Calu3 (cell line): ENCODE measurements around the gene PDGFA. TPM values are rescaled to one million over a fixed set of nuclear protein-coding genes. Genes with fewer than 3 reads are reported as not detected.

Experiments
- BruUV-seq: library from RNA; stranded (reverse); fragments of 400-500 nt; replicated peaks from 2 replicates; lab custom pipeline; 2021; lab: Mats Ljungman, UMichigan
- CTCF ChIA-PET: fragments of 300-600 bp; sonication (Branson Sonifier 250); formaldehyde crosslinking; loops from one replicate; lab custom pipeline; 2022; ENCODE audit warnings: antibody characterized with exemption; lab: Charles Lee
- DNase-seq: peaks from one replicate; pipeline ENCODE4 v3.0.0; 2022
- H3K27ac Mint-ChIP-seq: one replicate; pipeline ENCODE4 v1.8.0; 2022; ENCODE audit warnings: mixed read lengths; ENCODE audit not compliant: unreplicated experiment
- H3K27me3 Mint-ChIP-seq: one replicate; pipeline ENCODE4 v1.8.0; 2022; ENCODE audit warnings: mixed read lengths; ENCODE audit not compliant: unreplicated experiment
- H3K36me3 Mint-ChIP-seq: one replicate; pipeline ENCODE4 v1.8.0; 2022; ENCODE audit warnings: mild to moderate bottlenecking, moderate library complexity, mixed read lengths; ENCODE audit not compliant: insufficient read depth, unreplicated experiment
- H3K4me1 Mint-ChIP-seq: one replicate; pipeline ENCODE4 v1.8.0; 2022; ENCODE audit warnings: mild to moderate bottlenecking, low read depth, mixed read lengths; ENCODE audit not compliant: unreplicated experiment
- H3K4me3 Mint-ChIP-seq: one replicate; pipeline ENCODE4 v1.8.0; 2022; ENCODE audit warnings: mild to moderate bottlenecking, low read depth, moderate library complexity, mixed read lengths; ENCODE audit not compliant: unreplicated experiment
- H3K9me3 Mint-ChIP-seq: one replicate; pipeline ENCODE4 v1.8.0; 2022; ENCODE audit warnings: low read depth, mixed read lengths; ENCODE audit not compliant: unreplicated experiment
- CTCF ChIP-seq: fragments of 200-600 bp; IDR thresholded peaks from one replicate; pipeline ENCODE4 v1.8.0; 2022; ENCODE audit warnings: antibody characterized with exemption; ENCODE audit not compliant: unreplicated experiment
- intact Hi-C: fragments of 100-400 bp; cut with micrococcal nuclease; formaldehyde crosslinking; loops from one replicate; pipeline ENCODE4 v1.10.0; 2022; ENCODE audit not compliant: unreplicated experiment
- total RNA-seq: library from RNA; stranded (reverse); gene quantifications from 2 replicates; pipeline ENCODE4 v1.2.3, GENCODE V29; 2022

The PDGFA gene
- total RNA-seq, 1 experiment from 2014 or later: 4.5 TPM

- BruUV-seq: no TSS peak
- H3K9me3 Mint-ChIP-seq: no peaks in the 10 kb centered on the region
- DNase-seq: no peak
- H3K27ac Mint-ChIP-seq: no peak overlapping the region
- peaks cover 59% of the 10 kb centered on the region for H3K27me3 Mint-ChIP-seq
- TF ChIP-seq CTCF: no peak
- intact Hi-C loops: no loop called here
- H3K4me1 Mint-ChIP-seq: peaks cover 7% of the 10 kb centered on the region
- CTCF ChIA-PET: no interaction called here
- H3K4me3 Mint-ChIP-seq: no peak overlapping the region
- H3K36me3 Mint-ChIP-seq: peaks cover 5% of the 10 kb centered on the region
These were observed 12.1 kb upstream of the PDGFA start for GRCh38 chr7:531777-532176.

- H3K4me3 Mint-ChIP-seq: no peak overlapping the region
- CTCF ChIA-PET: no interaction called here
- DNase-seq: no peak
- no peak for TF ChIP-seq CTCF
- no peaks in the 10 kb centered on the region for H3K36me3 Mint-ChIP-seq
- peaks cover 7% of the 10 kb centered on the region for H3K4me1 Mint-ChIP-seq
- intact Hi-C loops: loop anchor here (10.0 kb wide), 1 partner anchor 106 kb away; no protein-coding TSS in a partner anchor
- H3K9me3 Mint-ChIP-seq: no peaks in the 10 kb centered on the region
- peaks cover 51% of the 10 kb centered on the region for H3K27me3 Mint-ChIP-seq
- no TSS peak for BruUV-seq
- no peak overlapping the region for H3K27ac Mint-ChIP-seq
These were observed 8.8 kb upstream of the PDGFA start for GRCh38 chr7:528451-528850.

GRCh38 chr7:527723-528122 lies 8.1 kb upstream of the PDGFA start:
- Mint-ChIP-seq H3K36me3 (no peaks in the 10 kb centered on the region), H3K4me1 (peaks cover 7% of the 10 kb centered on the region), H3K27ac (no peak overlapping the region), H3K4me3 (no peak overlapping the region), H3K9me3 (no peaks in the 10 kb centered on the region), H3K27me3 (peaks cover 52% of the 10 kb centered on the region)
- no peak for TF ChIP-seq CTCF
- CTCF ChIA-PET: no interaction called here
- no TSS peak for BruUV-seq
- no peak for DNase-seq
- intact Hi-C loops: loop anchor here (10.0 kb wide), 1 partner anchor 107 kb away; no protein-coding TSS in a partner anchor

GRCh38 chr7:526460-527034 lies 6.9 kb upstream of the PDGFA start:
- H3K27me3 Mint-ChIP-seq: peaks cover 56% of the 10 kb centered on the region
- H3K4me1 Mint-ChIP-seq: peaks cover 7% of the 10 kb centered on the region
- H3K27ac Mint-ChIP-seq: no peak overlapping the region
- no peak overlapping the region for H3K4me3 Mint-ChIP-seq
- CTCF ChIA-PET: no interaction called here
- intact Hi-C loops: loop anchor here (10.0 kb wide), 1 partner anchor 108 kb away; no protein-coding TSS in a partner anchor
- H3K36me3 Mint-ChIP-seq: peaks cover 8% of the 10 kb centered on the region
- H3K9me3 Mint-ChIP-seq: no peaks in the 10 kb centered on the region
- DNase-seq: no peak
- no TSS peak for BruUV-seq
- no peak for TF ChIP-seq CTCF
